A673 (cell line): Measurements from ENCODE around the gene SNX24. TPM values are rescaled to one million over a fixed set of nuclear protein-coding genes. Genes with fewer than 3 reads are reported as not detected.

ENCODE experiments used
- BruUV-seq: library from RNA; stranded (reverse); fragments of 400-500 nt; replicated peaks from 2 replicates; lab custom pipeline; 2021; lab: Mats Ljungman, UMichigan
- CTCF ChIA-PET: fragments of 300-600 bp; sonication (Branson Sonifier 250); formaldehyde crosslinking; loops from one replicate; lab custom pipeline; 2022; ENCODE audit warnings: antibody characterized with exemption; lab: Charles Lee
- POLR2A ChIA-PET: fragments of 300-600 bp; sonication (Branson Sonifier 250); formaldehyde crosslinking; loops from one replicate; lab custom pipeline; 2022; ENCODE audit warnings: antibody characterized with exemption; ENCODE audit not compliant: low non-redundant PET; lab: Charles Lee
- DNase-seq: peaks from one replicate; pipeline ENCODE4 v3.0.0-alpha.2; 2015; ENCODE audit warnings: low spot score
- H3K27ac ChIP-seq: fragments of 200-600 bp; sonication (generic); 2 replicates; pipeline ENCODE4 v1.5.1; 2016; ENCODE audit warnings: mixed run types, low read depth, mild to moderate bottlenecking, mixed read lengths, antibody characterized with exemption, low read length; ENCODE audit not compliant: poor library complexity, severe bottlenecking
- H3K27me3 ChIP-seq: fragments of 200-600 bp; sonication (generic); replicated peaks from 2 replicates; pipeline ENCODE4 v1.6.1; 2017; ENCODE audit warnings: mixed run types, low read depth, mild to moderate bottlenecking, mixed read lengths, antibody characterized with exemption, low read length; ENCODE audit not compliant: insufficient read depth, poor library complexity
- H3K36me3 ChIP-seq: fragments of 200-600 bp; sonication (generic); 2 replicates; pipeline ENCODE4 v1.6.1; 2016; ENCODE audit warnings: mixed run types, mild to moderate bottlenecking, mixed read lengths, antibody characterized with exemption, low read length; ENCODE audit not compliant: insufficient read depth, poor library complexity, severe bottlenecking
- H3K4me1 ChIP-seq: fragments of 200-600 bp; sonication (generic); 2 replicates; pipeline ENCODE4 v1.6.1; 2017; ENCODE audit warnings: mixed run types, mild to moderate bottlenecking, mixed read lengths, antibody characterized with exemption, low read length; ENCODE audit not compliant: insufficient read depth, poor library complexity, severe bottlenecking
- H3K4me3 ChIP-seq: fragments of 200-600 bp; sonication (generic); 2 replicates; pipeline ENCODE4 v1.5.1; 2016; ENCODE audit warnings: low read depth, mixed run types, mild to moderate bottlenecking, mixed read lengths, low read length; ENCODE audit not compliant: poor library complexity, severe bottlenecking
- H3K9me3 ChIP-seq: fragments of 200-600 bp; sonication (generic); 2 replicates; pipeline ENCODE4 v1.6.1; 2016; ENCODE audit warnings: mixed run types, low read depth, mild to moderate bottlenecking, mixed read lengths, antibody characterized with exemption, low read length; ENCODE audit not compliant: poor library complexity, severe bottlenecking
- CTCF ChIP-seq: fragments of 300-800, 200-600 bp; sonication (generic); conservative IDR thresholded peaks from 2 replicates; pipeline ENCODE4 v1.5.1; 2017; ENCODE audit warnings: low read depth, mild to moderate bottlenecking, antibody characterized with exemption, low read length, moderate library complexity, mixed read lengths
- EZH2 ChIP-seq: fragments of 200-600 bp; sonication (generic); IDR thresholded peaks from 2 replicates; pipeline ENCODE4 v1.6.1; 2017; ENCODE audit warnings: borderline replicate concordance, low read depth, mild to moderate bottlenecking, mixed read lengths, antibody characterized with exemption, low read length; ENCODE audit not compliant: poor library complexity, severe bottlenecking
- intact Hi-C: fragments of 100-400 bp; cut with micrococcal nuclease; formaldehyde crosslinking; loops from one replicate; pipeline ENCODE4 v1.10.0; 2022; ENCODE audit not compliant: unreplicated experiment
- total RNA-seq: library from RNA; stranded (reverse); gene quantifications from 2 replicates; pipeline ENCODE4 v1.2.3, GENCODE V29; 2021

Gene SNX24
- total RNA-seq, 1 experiment from 2014 or later: 13.6 TPM

GRCh38 chr5:123012321-123012720 is 166.9 kb downstream of the SNX24 start:
- ChIA-PET CTCF (no interaction called here), POLR2A (interaction anchor here (0.6 kb wide), 1 partner anchor 1053 kb away, joined by 3 read pairs; no protein-coding TSS in a partner anchor)
- TF ChIP-seq EZH2 (no peak), CTCF (no peak)
- Histone ChIP-seq H3K36me3 (no peaks in the 10 kb centered on the region), H3K4me1 (peaks cover 9% of the 10 kb centered on the region), H3K27me3 (no peaks in the 10 kb centered on the region), H3K27ac (no peak overlapping the region), H3K4me3 (no peak overlapping the region), H3K9me3 (no peaks in the 10 kb centered on the region)
- DNase-seq: peak; percentile 70
- BruUV-seq: no TSS peak
- intact Hi-C loops: no loop called here

- CTCF ChIA-PET: no interaction called here
- TF ChIP-seq EZH2 (no peak), CTCF (no peak)
- no peak for DNase-seq
- H3K9me3 ChIP-seq: no peaks in the 10 kb centered on the region
- H3K27ac ChIP-seq: no peak overlapping the region
- POLR2A ChIA-PET: interaction anchor here (0.7 kb wide), 1 partner anchor 23 kb away, joined by 4 read pairs; no protein-coding TSS in a partner anchor
- H3K4me3 ChIP-seq: no peak overlapping the region
- no peaks in the 10 kb centered on the region for H3K27me3 ChIP-seq
- BruUV-seq: no TSS peak
- peaks cover 9% of the 10 kb centered on the region for H3K4me1 ChIP-seq
- H3K36me3 ChIP-seq: no peaks in the 10 kb centered on the region
- intact Hi-C loops: no loop called here
Measured at GRCh38 chr5:123014689-123015088, 169.3 kb downstream of the SNX24 start.

- no peak overlapping the region for H3K27ac ChIP-seq
- H3K36me3 ChIP-seq: no peaks in the 10 kb centered on the region
- no peaks in the 10 kb centered on the region for H3K4me1 ChIP-seq
- H3K27me3 ChIP-seq: peaks cover 17% of the 10 kb centered on the region
- intact Hi-C loops: no loop called here
- BruUV-seq: no TSS peak
- TF ChIP-seq CTCF (no peak), EZH2 (no peak)
- CTCF ChIA-PET: no interaction called here
- POLR2A ChIA-PET: no interaction called here
- H3K4me3 ChIP-seq: no peak overlapping the region
- no peak for DNase-seq
- H3K9me3 ChIP-seq: no peaks in the 10 kb centered on the region
Measured at GRCh38 chr5:123028222-123028621, 182.8 kb downstream of the SNX24 start.
